ENCODE data around the gene CORO2A. TPM values are rescaled to one million over a fixed set of nuclear protein-coding genes. Genes with fewer than 3 reads are reported as not detected.
"Not testable (repeated sequence)": the region's sequence is repeated elsewhere in the genome, so short reads cannot be mapped to it uniquely, and the experiment has no call there.

Gene CORO2A
- total and polyA plus RNA-seq, 2 donors (not counting 3 experiments of a cell fraction or from before 2014, with no cell fraction given): 0.35 to 0.53 TPM

DNA sequence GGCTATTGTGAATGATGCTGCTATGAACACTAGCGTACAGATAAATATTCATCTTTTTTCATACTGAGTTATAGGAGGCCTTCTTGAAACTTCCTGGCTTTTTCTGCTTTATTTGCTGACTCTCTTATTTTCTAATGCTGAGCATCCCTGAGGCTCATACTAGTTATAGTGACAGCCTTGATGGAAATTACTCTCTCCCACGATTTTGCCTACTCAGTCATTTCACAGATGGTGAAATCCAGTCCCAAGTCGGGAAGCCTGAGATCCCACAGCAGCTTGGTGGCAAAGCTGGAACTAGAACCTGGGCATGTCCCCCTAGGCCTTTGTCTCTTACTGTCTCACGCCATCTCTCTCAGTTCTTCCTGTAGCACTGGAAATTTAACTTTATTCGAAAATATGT is 113.5 kb downstream of the CORO2A start:
- Histone ChIP-seq H3K4me3 (replicated peaks in 1 of 3; ENCODE audit: insufficient read depth in 1 of 3, low read depth in 1 of 3, low read length in 3 of 3) (no peak overlapping the region), H3K9me3 (replicated peaks; ENCODE audit: control insufficient read depth, insufficient read depth, low read length) (no peaks in the 10 kb centered on the region), H3K27me3 (ENCODE audit: control insufficient read depth in 2 of 2, insufficient read depth in 2 of 2, low read length in 2 of 2) (no peaks in the 10 kb centered on the region), H3K9me1 (replicated peaks; ENCODE audit: control insufficient read depth, extremely low read depth, insufficient read depth, low read length) (no peaks in the 10 kb centered on the region), H2AFZ (ENCODE audit: low read depth, low read length) (no peak overlapping the region), H3K36me3 (ENCODE audit: control insufficient read depth in 2 of 2, extremely low read depth in 1 of 2, insufficient read depth in 2 of 2, low read length in 2 of 2) (peaks cover 5 to 18% of the 10 kb centered on the region in 2 experiments), H3K9ac (replicated peaks; ENCODE audit: extremely low read depth, insufficient read depth, low read length) (no peak overlapping the region), H4K20me1 (replicated peaks; ENCODE audit: control insufficient read depth, extremely low read depth, insufficient read depth, low read length) (no peaks in the 10 kb centered on the region), H3K4me2 (ENCODE audit: insufficient read depth, low read length) (no peak overlapping the region), H3K79me2 (ENCODE audit: control insufficient read depth, insufficient read depth, low read length) (peaks cover 9% of the 10 kb centered on the region), H3K4me1 (ENCODE audit: control insufficient read depth, extremely low read depth, insufficient read depth, low read length) (peaks cover 12% of the 10 kb centered on the region), H3K27ac (ENCODE audit: insufficient read depth, low read depth, low read length) (no peak overlapping the region)
- DNase-seq (ENCODE audit: low read depth, low spot score) (no peak), FAIRE-seq (no peak)
- no peak for TF ChIP-seq CTCF (IDR thresholded peaks at IDR 0.05; ENCODE audit: extremely low read depth in 1 of 2, insufficient read depth in 1 of 2, low read depth in 1 of 2, low read length in 2 of 2)
- no peak for TF ChIP-seq FOS (IDR thresholded peaks at IDR 0.05; ENCODE audit: borderline replicate concordance, insufficient read depth, low read length)
- TF ChIP-seq, protein P1, sequence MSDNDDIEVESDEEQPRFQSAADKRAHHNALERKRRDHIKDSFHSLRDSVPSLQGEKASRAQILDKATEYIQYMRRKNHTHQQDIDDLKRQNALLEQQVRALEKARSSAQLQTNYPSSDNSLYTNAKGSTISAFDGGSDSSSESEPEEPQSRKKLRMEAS (IDR thresholded peaks at IDR 0.05; ENCODE audit: insufficient read depth, insufficient read length): no peak
- TF ChIP-seq MYC (IDR thresholded peaks at IDR 0.05; ENCODE audit: low read depth, low read length): no peak
- TF ChIP-seq POLR2AphosphoS5 (IDR thresholded peaks at IDR 0.05; ENCODE audit: insufficient read depth, low read depth, low read length): no peak
- TF ChIP-seq POLR2A (IDR thresholded peaks at IDR 0.05; ENCODE audit: low read depth, low read length): no peak
- TF ChIP-seq GATA2 (IDR thresholded peaks at IDR 0.05; ENCODE audit: insufficient read depth, insufficient read length, low read depth, low read length): no peak
- TF ChIP-seq JUN (IDR thresholded peaks at IDR 0.05; ENCODE audit: borderline replicate concordance, insufficient read depth, insufficient read length, low read depth): no peak
- no peak for TF ChIP-seq EZH2 (IDR thresholded peaks at IDR 0.05; ENCODE audit: borderline replicate concordance, low read depth, low read length, severe bottlenecking)
- dilution Hi-C loops (cut with MboI; ENCODE audit: extremely low pct_ligation_motif_present, low sequenced_read_pairs) (no loop called here), intact Hi-C loops (cut with micrococcal nuclease) (no loop called here)
- ChIA-PET POLR2A (no interaction called here), CTCF (no interaction called here)
- no TSS peak for BruUV-seq (replicated peaks)

- CTCF ChIA-PET; H2AFZ ChIP-seq (ENCODE audit: low read depth, low read length); H3K9me1 ChIP-seq (replicated peaks; ENCODE audit: control insufficient read depth, extremely low read depth, insufficient read depth, low read length); H3K4me1 ChIP-seq (ENCODE audit: control insufficient read depth, extremely low read depth, insufficient read depth, low read length); BruUV-seq (replicated peaks); H3K9ac ChIP-seq (replicated peaks; ENCODE audit: extremely low read depth, insufficient read depth, low read length); H3K27ac ChIP-seq (ENCODE audit: insufficient read depth, low read depth, low read length); H3K27me3 ChIP-seq (ENCODE audit: control insufficient read depth in 2 of 2, insufficient read depth in 2 of 2, low read length in 2 of 2); H3K9me3 ChIP-seq (replicated peaks; ENCODE audit: control insufficient read depth, insufficient read depth, low read length); H3K4me3 ChIP-seq (replicated peaks in 1 of 3; ENCODE audit: insufficient read depth in 1 of 3, low read depth in 1 of 3, low read length in 3 of 3); POLR2A ChIA-PET; H4K20me1 ChIP-seq (replicated peaks; ENCODE audit: control insufficient read depth, extremely low read depth, insufficient read depth, low read length); intact Hi-C loops (cut with micrococcal nuclease); FAIRE-seq; H3K4me2 ChIP-seq (ENCODE audit: insufficient read depth, low read length); DNase-seq (ENCODE audit: low read depth, low spot score); dilution Hi-C loops (cut with MboI; ENCODE audit: extremely low pct_ligation_motif_present, low sequenced_read_pairs): not testable (repeated sequence)
- Histone ChIP-seq H3K36me3 (ENCODE audit: control insufficient read depth in 2 of 2, extremely low read depth in 1 of 2, insufficient read depth in 2 of 2, low read length in 2 of 2) (peaks cover 2 to 11% of the 10 kb centered on the region in 2 experiments), H3K79me2 (ENCODE audit: control insufficient read depth, insufficient read depth, low read length) (peaks cover 11% of the 10 kb centered on the region)
Observed at GRCh38 chr9:98076514-98076890, 115.9 kb downstream of the CORO2A start.
